ENCODE measurements around the gene GSTA4.
A peak's percentile ranks its signal among the peaks of the same experiment; 100 is the strongest.

Gene GSTA4, protein sequence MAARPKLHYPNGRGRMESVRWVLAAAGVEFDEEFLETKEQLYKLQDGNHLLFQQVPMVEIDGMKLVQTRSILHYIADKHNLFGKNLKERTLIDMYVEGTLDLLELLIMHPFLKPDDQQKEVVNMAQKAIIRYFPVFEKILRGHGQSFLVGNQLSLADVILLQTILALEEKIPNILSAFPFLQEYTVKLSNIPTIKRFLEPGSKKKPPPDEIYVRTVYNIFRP

DNA sequence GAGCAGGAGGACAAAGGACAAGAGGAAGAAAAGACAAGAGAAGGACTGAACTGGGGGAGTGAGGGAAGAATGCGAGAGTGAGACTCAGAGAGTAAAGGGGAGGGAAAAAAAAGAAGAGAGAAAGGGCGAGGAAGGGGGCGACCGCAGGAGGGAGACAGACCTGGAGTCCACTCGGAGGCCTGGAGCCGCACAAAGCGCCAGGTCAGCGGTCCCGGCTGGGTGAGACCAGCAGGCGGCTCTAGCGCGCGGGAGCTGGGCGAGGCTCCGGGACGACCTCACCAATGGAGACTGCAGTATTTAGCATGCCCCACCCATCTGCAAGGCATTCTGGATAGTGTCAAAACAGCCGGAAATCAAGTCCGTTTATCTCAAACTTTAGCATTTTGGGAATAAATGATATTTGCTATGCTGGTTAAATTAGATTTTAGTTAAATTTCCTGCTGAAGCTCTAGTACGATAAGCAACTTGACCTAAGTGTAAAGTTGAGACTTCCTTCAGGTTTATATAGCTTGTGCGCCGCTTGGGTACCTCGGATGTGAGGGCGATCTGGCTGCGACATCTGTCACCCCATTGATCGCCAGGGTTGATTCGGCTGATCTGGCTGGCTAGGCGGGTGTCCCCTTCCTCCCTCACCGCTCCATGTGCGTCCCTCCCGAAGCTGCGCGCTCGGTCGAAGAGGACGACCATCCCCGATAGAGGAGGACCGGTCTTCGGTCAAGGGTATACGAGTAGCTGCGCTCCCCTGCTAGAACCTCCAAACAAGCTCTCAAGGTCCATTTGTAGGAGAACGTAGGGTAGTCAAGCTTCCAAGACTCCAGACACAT, at the start of gene GSTA4:
TSS of gene GSTA4 (minus strand) at position 196 of the 824 bp plus-strand sequence. CDS start 1,041 bp downstream, outside the sequence.
- peak; percentile 90 for DNase-seq

DNA sequence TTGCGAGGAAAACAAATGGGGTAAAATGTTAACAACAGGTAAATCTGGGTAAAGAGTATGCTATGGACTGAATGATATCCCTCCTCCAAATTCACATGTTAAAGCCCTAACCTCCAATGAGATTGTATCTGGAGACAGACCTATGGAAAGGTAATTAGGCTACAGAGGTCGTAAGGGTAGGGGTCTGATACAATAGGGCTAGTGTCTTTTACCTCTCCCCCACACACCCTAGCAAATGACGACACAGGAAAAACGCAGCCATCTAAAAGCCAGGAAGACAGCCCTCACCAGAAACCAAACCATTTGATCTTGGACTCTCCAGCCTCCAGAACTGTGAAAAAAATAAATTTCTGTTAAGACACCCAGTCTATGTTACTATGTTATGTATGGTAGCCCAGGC, 49.5 kb upstream of the GSTA4 start:
- DNase-seq, result no peak

DNA sequence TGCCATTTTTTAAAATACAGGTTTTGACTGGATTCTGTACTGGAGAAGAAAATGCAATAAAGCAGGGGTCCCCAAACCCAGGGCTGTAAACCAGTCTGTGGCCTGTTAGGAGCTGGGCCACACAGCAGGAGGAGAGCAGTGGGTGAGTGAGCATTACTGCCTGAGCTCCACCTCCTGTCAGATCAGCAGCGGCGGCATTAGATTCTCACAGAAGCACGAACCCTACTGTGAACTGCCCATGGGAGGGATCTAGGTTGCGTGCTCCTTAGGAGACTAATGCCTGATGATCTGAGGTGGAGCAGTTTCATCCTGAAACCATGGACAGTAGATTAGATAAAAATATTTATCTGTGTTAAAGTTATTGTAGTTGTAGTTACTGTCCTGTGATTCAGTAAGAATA, 49.0 kb upstream of the GSTA4 start:
- DNase-seq, result no peak

DNA sequence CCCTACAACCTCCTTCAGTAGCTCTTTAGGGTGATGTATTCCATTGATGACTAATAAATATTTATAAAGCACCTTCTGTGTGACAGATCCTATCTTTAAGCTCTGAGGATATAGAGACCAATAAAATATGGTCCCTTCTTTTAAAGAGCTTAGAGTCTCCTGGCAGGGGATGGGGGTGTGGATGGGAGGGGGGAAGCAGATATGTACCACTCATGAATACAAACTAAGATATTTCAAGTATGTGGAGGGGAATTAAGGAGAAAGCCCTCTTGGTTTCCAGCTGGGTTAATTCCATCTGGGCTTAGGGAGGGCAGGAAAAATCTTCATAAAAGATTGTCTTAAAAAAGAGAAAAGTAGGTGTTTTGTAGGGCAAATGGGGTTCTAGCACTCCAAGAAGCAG, 48.5 kb upstream of the GSTA4 start:
- no peak for DNase-seq

DNA sequence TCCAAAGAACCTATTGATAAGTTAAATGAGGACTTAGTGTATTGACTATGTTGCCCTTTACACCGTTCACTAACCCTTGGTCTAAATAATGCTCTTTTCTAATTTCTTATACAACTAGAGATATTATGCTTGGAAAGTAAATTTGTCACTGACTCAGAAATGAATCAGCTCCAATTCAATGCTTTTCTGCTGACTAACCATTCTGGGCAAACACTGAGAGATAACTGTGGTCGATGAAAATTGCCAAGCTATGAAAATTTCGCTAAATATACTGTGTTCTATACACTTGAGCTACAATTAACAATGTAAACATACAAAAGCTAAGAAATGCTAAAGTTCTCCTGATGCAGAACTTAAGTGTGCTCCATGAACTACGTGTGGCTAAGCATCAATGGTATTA, 47.0 kb upstream of the GSTA4 start:
- no peak for DNase-seq

DNA sequence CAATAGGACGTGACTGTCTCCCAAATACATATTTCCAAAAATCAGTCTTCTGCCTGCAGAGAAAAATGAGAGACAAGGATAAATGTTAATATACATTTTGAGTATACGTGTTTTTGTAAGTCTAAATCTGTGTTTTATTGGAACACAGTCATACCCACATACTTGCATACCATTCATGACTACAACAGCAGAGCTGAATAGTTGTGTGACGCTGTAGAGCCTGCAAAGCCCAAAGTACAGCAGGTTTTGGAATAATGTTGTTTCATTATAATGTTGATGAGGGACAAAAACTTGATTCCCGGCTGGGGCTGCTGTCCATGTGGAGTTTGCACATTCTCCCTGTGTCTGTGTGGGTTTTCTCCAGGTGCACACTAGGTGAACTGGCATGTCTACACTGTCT, 46.3 kb upstream of the GSTA4 start:
- DNase-seq, result no peak

DNA sequence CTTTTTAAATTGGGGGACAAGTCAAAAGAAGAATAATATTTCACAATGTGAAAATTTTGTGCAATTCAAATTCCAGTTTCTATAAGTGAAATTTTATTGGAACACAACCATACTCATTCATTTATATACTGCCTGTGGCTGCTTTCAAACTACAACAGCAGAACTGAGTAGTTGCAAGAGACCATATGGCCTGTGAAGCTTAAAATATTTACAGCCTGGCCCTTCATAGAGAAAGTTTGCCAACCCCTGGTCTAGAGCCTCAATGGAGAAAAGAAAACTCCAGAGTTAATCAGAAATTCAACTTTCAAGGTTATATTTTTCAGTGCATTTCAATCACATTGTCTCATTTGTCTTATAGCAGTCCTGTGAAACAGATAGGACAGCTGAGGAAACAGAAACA, 43.5 kb upstream of the GSTA4 start:
- no peak for DNase-seq

DNA sequence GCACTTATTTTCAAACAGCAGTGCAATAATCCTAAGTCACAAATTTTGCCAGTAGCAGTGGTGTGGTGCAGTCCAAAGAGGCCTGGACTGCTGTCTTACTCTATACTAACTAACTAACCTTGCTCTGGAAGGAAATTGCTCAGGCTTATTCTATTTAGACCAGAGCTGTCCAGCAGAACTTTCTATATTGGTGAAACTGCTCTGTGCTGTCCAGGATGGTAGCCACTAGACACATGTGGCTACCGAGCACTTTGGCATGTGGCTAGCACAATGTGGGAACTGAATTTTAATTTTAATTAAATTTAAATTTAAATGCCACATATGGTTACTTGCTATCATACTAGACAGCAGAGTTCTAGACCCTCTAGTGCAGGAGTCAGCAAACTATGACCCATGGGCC, 43.1 kb upstream of the GSTA4 start:
- no peak for DNase-seq

DNA sequence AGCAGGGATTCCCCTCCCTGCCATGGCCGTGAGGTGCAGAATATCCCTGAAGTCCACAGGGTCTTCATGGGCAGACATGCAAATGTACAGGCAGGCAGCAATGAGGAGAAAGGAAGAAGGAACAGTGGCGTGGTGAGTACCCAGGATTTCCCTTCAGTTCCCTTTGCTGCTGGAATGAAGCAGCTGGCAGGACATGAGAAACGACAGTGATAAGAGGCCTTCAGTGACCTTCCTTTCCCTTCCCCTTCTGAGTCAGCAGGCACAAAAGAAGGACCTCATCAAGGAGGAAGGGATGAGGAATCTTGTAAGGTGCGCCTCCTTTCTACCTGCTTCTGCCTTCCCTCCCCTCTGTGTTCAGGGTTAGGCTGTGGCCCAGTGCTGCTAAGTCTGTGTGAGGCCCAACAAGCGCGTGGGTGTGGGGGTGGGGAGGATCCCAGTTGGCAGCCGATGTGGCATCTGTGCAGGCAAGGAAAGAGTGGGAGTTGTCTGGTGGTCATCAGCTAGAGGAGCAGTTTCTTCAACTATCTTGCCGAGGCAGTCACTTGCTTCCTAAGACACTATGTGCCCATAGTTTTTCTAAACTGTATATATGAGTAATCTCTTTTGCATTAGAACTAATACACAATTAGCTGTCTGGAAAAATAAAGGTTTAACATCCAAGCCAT, 40.6 kb upstream of the GSTA4 start:
- no peak for DNase-seq

DNA sequence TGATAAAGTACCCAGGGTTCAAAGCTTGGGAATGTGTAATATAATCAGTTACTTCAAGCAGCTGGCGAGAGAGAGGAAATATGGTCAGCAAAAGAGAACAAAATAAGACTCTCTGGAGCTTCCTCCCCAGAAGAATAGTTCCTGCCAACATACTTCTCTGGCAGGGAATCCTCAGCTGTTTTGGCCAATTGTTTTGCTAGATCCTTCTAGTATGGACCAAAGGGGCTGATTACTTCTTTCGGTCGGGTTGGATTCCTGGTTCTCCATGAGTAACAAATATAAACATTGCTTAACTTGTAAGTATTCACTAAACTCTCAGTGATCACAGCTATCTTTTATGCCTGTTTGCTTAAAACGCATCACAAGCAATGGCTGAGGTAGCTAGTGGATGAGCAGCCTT, 38.7 kb upstream of the GSTA4 start:
- no peak for DNase-seq

DNA sequence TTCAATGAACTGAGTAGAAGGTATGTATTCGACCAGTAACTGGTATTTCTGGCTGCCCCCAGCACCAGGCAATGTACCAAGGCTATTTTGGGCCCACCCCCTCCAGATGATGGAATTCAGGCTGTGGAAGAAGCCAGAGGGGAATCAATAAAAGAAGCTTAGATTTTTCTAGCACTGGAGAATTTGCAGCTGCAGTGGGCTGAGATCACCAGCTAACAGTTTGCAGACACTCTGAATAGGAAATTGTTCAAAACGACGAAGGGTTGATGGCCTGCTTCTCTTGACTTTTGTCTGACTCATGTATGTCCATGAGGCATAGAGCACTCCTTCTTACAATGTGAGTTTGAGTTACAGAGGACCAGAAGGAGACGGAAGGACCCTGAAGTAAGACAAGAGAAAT, 37.8 kb upstream of the GSTA4 start:
- DNase-seq, result no peak

DNA sequence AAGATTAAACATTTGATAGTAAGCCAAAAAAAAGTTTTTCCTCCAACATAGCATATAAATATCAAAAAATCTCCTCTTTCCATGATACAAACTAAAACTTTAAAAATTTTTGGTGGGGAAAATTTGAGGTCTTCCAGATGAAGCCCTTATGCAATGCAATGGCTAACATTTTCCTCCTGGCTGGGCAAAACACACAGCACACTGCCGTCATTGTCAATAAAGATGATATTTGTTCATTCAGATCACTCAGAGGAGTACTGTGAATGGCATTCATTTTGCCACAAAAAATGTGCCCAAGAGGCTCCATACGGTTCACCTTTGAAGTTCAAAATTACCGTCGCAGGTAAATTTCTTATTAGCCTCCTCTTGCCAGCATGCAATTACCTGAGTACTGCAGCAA, 36.2 kb upstream of the GSTA4 start:
- no peak for DNase-seq

DNA sequence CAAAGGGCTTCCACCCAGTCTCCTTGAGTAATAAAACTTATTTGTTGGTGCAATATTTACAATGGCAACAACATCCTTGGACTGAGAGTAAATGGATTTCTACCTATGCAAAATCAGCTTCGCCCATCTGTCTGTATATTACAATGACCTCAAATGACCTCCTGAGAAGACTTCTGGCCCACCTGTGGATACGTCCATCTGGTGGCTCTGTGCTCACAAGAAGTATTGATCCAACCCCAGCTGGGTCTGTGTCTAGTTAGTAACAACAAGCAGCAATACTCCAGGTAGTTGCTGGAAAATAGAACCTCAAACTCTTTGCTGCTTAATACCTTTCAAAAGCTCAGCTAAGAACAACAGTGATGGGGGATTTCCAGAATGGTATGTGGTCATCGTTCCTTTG, 34.7 kb upstream of the GSTA4 start:
- no peak for DNase-seq

DNA sequence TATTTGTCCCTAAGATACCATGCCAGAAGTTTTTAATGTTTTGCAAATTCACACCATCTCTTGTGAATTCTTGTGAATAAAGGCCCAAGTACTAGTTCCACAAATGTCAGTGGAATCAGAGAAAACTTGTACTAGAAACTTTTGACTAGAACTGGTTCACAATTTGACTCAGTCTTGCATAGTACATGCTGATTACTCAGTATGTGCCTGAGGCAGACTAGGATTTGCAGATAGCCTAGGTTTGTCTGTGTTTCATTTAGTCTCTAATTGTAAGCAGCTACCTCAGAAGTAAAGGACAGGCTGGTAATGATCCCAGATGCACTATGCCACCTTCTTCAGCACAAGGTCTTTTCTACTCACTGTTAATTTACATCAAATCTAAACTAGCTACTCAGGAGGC, 34.2 kb upstream of the GSTA4 start:
- DNase-seq, result no peak

DNA sequence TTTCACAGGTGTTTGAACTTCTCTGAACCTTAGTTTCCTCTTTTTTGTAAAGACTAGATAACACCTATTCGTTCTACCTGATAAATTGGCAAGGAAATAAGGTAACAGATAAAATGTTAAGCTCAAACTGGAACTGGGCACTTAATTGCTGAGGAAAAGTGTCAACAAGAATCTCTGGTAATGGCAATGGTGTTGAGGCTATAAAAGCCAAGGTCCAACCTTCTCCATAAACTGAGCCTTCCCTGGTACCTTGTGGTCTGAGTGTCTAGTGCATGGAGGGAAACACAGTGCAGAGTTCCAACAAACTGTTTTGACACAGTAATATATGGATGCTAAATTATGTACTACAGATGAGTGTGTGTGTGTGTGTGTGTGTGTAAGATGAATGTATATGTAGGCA, 33.4 kb upstream of the GSTA4 start:
- DNase-seq, result no peak

DNA sequence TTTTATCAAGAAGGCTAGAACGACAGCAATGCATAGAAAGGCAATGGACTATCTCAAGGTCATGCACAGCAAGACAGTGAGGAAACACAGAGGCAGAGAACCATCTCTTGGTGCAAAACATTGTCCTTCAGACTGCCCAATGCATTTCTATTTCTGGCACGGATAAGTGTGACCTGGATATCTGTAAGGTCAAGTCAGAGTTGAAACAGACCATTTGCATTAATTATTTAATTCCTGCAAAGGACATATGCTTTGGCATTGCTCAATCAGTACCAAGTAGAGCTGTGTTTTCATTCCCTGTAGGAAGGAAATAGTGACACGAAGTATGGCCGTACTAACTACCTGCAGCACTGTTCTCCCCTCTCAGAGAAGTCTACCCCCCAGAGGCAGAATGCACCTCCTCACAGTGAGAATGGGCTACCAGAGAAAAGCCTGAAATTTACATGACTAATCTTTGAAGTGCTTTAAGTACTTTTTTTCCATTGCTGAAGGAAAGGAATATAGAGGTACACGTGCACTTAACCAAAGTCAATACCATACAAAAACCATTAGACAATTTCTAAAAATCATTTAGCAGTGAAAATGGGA, 32.1 kb upstream of the GSTA4 start:
- DNase-seq, result no peak

DNA sequence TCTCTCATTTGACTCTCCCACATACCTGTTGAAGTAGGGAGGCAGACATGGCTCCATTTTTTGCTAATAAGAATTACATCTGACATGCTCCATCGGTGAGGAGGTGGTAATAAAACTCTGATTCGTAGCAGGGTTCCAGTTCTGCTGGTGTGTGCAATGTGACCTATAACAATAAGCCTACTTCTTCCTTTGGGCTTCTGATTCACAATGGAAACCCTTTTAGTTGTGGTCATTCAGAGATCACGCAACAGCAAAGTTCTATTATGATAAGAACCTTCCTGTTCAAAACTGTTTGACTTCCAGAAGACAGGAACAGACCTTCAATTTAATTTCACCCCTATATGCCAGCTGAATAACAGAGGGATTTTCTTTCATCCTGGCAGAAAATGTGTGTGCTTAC, 31.4 kb upstream of the GSTA4 start:
- no peak for DNase-seq

DNA sequence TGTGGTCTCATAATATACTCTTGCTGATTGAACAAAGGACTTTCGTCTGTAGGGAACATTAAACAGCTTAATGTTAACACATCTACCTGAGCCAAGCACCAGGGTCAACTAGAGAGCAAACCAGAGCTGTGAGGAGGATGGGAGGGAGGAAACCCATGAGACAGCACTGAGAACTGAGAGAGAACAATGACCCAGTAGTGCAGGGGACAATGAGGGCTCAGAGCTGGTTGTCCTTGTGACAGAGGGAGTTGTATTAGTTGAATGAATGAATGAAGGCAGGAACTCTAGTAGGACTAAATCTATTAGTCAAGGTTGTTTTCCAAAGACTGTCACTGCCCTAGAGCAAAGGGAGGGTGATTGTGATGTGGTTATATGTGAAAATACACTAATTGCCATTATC, 28.2 kb upstream of the GSTA4 start:
- DNase-seq, result no peak

DNA sequence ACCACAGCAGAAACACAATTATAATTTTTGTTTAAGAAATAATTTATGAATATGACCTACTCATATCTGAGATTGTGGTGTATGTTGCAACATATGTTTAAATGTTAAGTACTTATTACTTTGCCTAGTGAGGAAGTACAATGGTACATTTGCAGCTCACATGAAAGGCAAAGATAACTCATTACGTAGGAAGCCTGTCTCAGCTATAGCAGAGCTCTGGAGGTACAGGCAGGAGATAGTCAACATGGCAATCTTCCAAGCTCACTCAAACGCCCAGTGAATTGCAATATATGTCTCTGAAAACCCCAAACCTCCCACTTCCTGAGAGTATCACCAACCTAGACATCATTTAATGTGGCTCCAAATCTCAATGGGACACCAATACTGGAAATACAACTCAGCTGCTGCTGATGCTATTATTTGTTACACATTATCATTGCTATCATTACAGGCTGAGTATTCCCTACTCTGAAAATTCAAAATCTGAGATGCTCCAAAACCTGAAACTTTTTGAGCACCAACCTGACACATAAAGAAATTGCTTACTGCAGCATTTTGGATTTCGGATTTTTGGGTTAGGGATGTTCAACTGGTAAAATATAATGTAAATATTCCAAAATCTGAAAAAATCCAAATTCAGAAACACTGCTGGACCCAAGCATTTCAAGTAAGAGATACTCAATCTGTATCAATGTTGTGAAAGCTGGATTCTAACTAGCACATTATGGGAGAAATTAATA, 25.1 kb upstream of the GSTA4 start:
- DNase-seq, result no peak

DNA sequence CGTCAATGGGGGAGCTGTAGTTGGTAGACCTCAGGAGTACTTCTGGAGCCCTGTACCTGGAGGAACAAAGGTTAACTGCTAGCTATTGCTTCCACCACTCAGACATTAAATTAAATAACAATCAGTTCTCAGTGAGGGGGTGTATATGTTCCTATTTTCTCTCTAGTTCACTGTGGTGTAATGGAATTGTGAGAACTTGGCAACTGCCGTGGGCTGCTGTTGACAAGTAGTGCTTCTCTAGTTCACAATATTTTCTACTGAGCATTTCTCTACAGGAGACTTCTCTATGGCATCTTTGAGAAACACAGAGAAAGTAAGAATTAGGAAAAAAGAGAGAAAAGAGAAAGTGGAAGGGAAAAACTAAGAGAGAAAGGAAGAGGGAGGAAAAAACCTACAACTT, 23.4 kb upstream of the GSTA4 start:
- no peak for DNase-seq

DNA sequence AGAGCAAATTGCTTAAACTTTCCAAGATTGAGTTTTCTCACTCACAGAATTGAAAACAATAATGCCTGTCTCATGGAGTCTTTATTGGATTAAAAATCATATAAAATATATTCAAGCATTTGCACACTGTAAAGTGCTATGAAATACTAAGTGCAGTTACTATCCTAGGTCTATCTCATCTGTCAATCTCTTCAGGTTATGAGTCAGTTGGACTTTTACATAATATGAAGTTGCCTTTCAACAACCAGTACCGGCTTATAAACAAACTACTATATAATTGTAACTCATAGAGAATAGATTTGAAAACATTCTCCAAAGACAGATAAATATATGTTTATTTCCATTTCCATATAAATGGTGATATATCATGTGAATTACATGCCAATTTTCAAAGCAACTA, 20.4 kb upstream of the GSTA4 start:
- DNase-seq, result no peak

DNA sequence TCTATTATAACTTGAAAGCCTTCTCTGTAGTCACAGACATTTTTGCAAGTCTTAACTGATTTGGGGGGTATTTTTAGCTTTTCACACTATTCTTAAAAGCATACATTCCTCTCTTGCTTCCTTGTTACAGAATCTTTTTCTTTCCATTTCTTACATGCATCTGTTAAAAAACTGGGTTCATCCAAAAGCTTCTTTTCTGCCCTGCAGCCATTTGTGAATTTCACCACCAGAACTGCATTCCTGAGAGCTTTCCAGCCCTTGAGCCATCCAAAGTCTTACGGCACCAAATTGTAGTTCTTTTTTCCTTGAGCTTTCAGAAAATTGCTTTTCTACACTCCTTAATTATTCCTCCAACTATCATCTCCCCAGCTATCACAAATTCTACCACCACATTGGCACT, 19.7 kb upstream of the GSTA4 start:
- DNase-seq, result no peak

DNA sequence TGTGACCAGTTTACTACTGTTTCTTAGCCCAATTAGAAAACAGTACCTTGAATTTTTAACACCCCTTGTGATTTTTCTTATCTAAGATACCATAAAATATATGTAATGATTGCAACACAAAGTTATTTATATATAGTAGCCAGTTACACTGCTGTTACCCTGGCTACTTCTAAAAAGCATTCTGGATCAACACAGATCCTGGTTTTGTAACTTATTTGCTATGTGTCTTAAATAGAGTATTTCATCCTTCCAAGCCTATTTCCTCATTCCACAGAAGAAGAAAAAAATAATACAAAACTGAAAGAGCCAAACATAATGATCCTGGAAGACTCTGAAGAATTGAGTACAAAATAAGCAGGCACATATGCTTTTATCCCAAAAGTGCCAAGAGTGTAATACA, 19.0 kb upstream of the GSTA4 start:
- DNase-seq, result no peak
